ENCODE results near the gene NRCAM. TPM values are rescaled to one million over a fixed set of nuclear protein-coding genes. Genes with fewer than 3 reads are reported as not detected.

NRCAM gene
- total RNA-seq, 1 experiment from 2014 or later, result 2.7 TPM

DNA sequence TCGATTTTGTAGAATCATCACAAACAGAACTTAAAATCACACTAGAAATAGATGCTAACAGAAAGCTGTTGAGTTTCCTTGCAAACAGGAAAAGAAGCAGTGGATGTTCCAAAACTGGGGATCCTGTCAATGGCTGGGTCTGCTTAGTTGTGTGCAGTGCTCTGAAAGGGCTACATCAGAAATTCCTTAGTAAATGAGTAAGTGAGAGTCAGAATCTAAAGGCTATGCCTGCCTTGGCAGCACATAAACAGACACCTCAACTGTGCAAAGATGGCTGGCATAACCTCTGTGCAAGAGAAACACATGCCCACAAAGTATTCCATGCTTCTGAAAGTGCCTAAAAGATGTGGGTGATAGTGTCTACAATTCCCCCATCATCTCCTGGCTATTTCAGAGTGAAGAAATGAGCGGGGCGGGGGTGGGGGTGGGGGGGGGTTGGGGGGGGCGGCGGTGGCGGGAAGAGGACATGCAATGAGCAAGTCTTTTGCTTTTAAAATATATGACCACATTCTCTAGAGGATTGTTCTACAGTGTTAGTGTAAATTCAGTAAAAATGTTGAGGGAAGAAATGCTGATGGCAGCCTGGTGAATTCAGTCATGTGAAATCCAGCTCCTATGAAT is 187.9 kb downstream of the NRCAM start:
- POLR2A ChIA-PET, result no interaction called here
- ATAC-seq, result no peak
- no peak for TF ChIP-seq ZNF416 (CRISPR knock-in tag; IDR thresholded peaks at IDR 0.05)
- TF ChIP-seq, protein P1, sequence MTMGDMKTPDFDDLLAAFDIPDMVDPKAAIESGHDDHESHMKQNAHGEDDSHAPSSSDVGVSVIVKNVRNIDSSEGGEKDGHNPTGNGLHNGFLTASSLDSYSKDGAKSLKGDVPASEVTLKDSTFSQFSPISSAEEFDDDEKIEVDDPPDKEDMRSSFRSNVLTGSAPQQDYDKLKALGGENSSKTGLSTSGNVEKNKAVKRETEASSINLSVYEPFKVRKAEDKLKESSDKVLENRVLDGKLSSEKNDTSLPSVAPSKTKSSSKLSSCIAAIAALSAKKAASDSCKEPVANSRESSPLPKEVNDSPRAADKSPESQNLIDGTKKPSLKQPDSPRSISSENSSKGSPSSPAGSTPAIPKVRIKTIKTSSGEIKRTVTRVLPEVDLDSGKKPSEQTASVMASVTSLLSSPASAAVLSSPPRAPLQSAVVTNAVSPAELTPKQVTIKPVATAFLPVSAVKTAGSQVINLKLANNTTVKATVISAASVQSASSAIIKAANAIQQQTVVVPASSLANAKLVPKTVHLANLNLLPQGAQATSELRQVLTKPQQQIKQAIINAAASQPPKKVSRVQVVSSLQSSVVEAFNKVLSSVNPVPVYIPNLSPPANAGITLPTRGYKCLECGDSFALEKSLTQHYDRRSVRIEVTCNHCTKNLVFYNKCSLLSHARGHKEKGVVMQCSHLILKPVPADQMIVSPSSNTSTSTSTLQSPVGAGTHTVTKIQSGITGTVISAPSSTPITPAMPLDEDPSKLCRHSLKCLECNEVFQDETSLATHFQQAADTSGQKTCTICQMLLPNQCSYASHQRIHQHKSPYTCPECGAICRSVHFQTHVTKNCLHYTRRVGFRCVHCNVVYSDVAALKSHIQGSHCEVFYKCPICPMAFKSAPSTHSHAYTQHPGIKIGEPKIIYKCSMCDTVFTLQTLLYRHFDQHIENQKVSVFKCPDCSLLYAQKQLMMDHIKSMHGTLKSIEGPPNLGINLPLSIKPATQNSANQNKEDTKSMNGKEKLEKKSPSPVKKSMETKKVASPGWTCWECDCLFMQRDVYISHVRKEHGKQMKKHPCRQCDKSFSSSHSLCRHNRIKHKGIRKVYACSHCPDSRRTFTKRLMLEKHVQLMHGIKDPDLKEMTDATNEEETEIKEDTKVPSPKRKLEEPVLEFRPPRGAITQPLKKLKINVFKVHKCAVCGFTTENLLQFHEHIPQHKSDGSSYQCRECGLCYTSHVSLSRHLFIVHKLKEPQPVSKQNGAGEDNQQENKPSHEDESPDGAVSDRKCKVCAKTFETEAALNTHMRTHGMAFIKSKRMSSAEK (CRISPR knock-in tag; IDR thresholded peaks at IDR 0.05; ENCODE audit: borderline replicate concordance), result no peak
- TF ChIP-seq, protein P2, sequence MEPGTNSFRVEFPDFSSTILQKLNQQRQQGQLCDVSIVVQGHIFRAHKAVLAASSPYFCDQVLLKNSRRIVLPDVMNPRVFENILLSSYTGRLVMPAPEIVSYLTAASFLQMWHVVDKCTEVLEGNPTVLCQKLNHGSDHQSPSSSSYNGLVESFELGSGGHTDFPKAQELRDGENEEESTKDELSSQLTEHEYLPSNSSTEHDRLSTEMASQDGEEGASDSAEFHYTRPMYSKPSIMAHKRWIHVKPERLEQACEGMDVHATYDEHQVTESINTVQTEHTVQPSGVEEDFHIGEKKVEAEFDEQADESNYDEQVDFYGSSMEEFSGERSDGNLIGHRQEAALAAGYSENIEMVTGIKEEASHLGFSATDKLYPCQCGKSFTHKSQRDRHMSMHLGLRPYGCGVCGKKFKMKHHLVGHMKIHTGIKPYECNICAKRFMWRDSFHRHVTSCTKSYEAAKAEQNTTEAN (CRISPR knock-in tag; IDR thresholded peaks at IDR 0.05), result no peak
- DNase-seq (ENCODE audit: low spot score), result no peak
- no peak overlapping the region for H3K27ac Mint-ChIP-seq
- no peaks in the 10 kb centered on the region for H3K9me3 Mint-ChIP-seq
- CTCF ChIA-PET, result interaction anchor here (1.1 kb wide), 1 partner anchor 154 kb away, joined by 3 read pairs; no protein-coding TSS in a partner anchor
- H3K36me3 Mint-ChIP-seq, result no peaks in the 10 kb centered on the region
- no peak overlapping the region for H3K4me3 Mint-ChIP-seq
- H3K4me1 Mint-ChIP-seq, result peaks cover 12% of the 10 kb centered on the region
- no peaks in the 10 kb centered on the region for H3K27me3 Mint-ChIP-seq (ENCODE audit: low read depth)

DNA sequence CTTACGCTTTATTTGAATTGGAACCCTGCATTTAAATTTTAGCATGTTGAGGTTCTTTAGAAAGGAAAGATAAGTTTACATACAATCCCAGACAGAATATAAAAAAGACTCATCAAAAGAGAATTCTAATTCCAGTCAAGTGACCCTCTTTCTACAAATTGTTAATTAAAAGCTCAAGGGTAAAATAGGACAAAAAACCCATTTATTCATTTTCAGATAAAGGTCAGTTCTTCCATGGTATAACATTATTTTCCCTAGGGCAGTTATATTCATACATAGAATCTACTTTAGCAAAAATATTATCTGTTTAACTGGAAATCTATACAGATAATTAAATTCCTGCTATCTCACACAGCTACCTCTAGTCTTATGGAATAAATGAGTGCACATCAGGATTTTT is 188.6 kb downstream of the NRCAM start:
- Mint-ChIP-seq H3K4me3 (no peak overlapping the region), H3K27ac (no peak overlapping the region), H3K36me3 (no peaks in the 10 kb centered on the region), H3K27me3 (ENCODE audit: low read depth) (no peaks in the 10 kb centered on the region), H3K4me1 (peaks cover 12% of the 10 kb centered on the region), H3K9me3 (no peaks in the 10 kb centered on the region)
- CTCF ChIA-PET, result interaction anchor here (1.1 kb wide), 1 partner anchor 153 kb away, joined by 3 read pairs; no protein-coding TSS in a partner anchor
- TF ChIP-seq, protein P3, sequence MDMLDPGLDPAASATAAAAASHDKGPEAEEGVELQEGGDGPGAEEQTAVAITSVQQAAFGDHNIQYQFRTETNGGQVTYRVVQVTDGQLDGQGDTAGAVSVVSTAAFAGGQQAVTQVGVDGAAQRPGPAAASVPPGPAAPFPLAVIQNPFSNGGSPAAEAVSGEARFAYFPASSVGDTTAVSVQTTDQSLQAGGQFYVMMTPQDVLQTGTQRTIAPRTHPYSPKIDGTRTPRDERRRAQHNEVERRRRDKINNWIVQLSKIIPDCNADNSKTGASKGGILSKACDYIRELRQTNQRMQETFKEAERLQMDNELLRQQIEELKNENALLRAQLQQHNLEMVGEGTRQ (CRISPR knock-in tag; IDR thresholded peaks at IDR 0.05), result no peak
- TF ChIP-seq NFATC4 (CRISPR knock-in tag; IDR thresholded peaks at IDR 0.05) (no peak), RELA (CRISPR knock-in tag; IDR thresholded peaks at IDR 0.05; ENCODE audit: borderline replicate concordance) (no peak), KAT7 (CRISPR knock-in tag; IDR thresholded peaks at IDR 0.05; ENCODE audit: borderline replicate concordance) (no peak), ETV6 (CRISPR knock-in tag; IDR thresholded peaks at IDR 0.05) (no peak), JUN (CRISPR knock-in tag; IDR thresholded peaks at IDR 0.05) (no peak)
- TF ChIP-seq, protein P4, sequence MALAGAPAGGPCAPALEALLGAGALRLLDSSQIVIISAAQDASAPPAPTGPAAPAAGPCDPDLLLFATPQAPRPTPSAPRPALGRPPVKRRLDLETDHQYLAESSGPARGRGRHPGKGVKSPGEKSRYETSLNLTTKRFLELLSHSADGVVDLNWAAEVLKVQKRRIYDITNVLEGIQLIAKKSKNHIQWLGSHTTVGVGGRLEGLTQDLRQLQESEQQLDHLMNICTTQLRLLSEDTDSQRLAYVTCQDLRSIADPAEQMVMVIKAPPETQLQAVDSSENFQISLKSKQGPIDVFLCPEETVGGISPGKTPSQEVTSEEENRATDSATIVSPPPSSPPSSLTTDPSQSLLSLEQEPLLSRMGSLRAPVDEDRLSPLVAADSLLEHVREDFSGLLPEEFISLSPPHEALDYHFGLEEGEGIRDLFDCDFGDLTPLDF (CRISPR knock-in tag; IDR thresholded peaks at IDR 0.05), result no peak
- TF ChIP-seq, protein P5, sequence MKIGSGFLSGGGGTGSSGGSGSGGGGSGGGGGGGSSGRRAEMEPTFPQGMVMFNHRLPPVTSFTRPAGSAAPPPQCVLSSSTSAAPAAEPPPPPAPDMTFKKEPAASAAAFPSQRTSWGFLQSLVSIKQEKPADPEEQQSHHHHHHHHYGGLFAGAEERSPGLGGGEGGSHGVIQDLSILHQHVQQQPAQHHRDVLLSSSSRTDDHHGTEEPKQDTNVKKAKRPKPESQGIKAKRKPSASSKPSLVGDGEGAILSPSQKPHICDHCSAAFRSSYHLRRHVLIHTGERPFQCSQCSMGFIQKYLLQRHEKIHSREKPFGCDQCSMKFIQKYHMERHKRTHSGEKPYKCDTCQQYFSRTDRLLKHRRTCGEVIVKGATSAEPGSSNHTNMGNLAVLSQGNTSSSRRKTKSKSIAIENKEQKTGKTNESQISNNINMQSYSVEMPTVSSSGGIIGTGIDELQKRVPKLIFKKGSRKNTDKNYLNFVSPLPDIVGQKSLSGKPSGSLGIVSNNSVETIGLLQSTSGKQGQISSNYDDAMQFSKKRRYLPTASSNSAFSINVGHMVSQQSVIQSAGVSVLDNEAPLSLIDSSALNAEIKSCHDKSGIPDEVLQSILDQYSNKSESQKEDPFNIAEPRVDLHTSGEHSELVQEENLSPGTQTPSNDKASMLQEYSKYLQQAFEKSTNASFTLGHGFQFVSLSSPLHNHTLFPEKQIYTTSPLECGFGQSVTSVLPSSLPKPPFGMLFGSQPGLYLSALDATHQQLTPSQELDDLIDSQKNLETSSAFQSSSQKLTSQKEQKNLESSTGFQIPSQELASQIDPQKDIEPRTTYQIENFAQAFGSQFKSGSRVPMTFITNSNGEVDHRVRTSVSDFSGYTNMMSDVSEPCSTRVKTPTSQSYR (CRISPR knock-in tag; IDR thresholded peaks at IDR 0.05), result no peak
- POLR2A ChIA-PET, result no interaction called here
- DNase-seq (ENCODE audit: low spot score), result no peak
- ATAC-seq, result no peak
